GM03348 (cell line): ENCODE data around the gene JMJD7.

Experiments used
- DNase-seq: peaks from one replicate; pipeline ENCODE4 v3.0.0; 2012; ENCODE audit warnings: low spot score

Gene JMJD7

GRCh38 chr15:41866872-41867579 is 39.1 kb downstream of the JMJD7 start:
- DNase-seq, result no peak

GRCh38 chr15:41868321-41868720 is 40.4 kb downstream of the JMJD7 start:
- DNase-seq, result no peak

- no peak for DNase-seq
Measured at GRCh38 chr15:41869770-41870688, 42.1 kb downstream of the JMJD7 start.

- DNase-seq, result no peak
Measured at GRCh38 chr15:41870689-41871081, 42.8 kb downstream of the JMJD7 start.

GRCh38 chr15:41871175-41871905 is 43.4 kb downstream of the JMJD7 start:
- no peak for DNase-seq

- no peak for DNase-seq
Measured at GRCh38 chr15:41872166-41872747, 44.4 kb downstream of the JMJD7 start.

DNA sequence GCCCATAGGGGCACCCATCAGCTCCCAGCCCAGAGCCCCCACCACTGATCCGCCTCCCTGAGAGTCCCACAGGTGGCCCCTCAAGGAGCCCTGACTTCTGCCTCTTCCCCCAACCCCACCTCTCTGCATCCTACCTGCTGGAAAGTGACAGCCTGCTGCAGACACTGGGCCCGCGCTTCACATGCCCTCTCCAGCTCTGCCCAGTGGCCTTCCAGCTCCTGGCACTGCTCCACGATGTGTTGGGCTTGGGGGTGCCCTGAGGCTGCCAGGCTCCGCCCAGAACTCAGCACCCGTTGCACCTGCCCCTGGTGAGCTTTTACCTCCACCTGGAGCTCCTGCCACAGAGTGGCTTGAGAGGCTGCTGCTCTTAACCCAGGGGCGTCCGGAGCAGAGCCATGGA is 45.8 kb downstream of the JMJD7 start:
- no peak for DNase-seq

- DNase-seq, result no peak
Measured at GRCh38 chr15:41874736-41875135, 46.8 kb downstream of the JMJD7 start.

DNA sequence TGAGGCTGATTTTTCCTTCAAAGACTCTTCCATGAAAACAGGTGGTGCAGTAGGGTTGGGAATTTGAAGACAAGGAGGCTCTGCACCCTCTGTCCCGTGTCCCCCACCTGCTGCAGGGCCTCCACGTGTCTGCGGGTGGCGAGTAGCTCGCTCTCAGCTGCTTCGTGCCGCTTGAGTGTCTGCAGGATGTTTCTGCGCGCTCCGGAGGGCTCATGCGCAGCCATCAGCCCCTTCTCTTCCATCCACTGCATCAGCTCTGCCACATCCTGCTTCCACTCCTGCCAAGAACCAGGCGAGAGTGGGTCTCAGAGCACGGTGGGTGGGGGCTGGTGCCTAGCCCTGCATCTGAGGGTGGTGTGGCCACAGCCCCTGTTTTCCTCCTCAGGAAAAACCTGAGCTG is 48.1 kb downstream of the JMJD7 start:
- DNase-seq, result no peak

DNA sequence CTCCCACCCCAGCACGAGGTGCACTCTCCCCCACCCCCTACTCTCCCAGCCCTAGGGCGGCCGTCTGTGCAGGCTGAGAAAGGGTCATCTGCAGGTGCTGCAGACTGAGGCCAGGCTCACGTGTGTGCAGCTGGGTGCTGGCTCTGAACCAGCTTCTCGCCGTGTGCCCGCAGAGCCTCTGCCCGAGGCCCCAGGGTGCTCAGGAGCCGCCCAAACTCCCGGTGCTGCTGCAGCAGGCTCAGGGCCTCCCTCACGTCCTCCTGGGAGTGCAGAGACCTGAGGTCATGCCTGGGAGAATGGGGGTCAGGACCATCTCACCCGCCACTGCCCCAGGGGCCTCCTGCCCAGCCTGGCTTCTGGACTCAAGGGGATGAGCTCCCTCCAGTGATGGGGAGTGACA is 48.8 kb downstream of the JMJD7 start:
- DNase-seq, result no peak

DNA sequence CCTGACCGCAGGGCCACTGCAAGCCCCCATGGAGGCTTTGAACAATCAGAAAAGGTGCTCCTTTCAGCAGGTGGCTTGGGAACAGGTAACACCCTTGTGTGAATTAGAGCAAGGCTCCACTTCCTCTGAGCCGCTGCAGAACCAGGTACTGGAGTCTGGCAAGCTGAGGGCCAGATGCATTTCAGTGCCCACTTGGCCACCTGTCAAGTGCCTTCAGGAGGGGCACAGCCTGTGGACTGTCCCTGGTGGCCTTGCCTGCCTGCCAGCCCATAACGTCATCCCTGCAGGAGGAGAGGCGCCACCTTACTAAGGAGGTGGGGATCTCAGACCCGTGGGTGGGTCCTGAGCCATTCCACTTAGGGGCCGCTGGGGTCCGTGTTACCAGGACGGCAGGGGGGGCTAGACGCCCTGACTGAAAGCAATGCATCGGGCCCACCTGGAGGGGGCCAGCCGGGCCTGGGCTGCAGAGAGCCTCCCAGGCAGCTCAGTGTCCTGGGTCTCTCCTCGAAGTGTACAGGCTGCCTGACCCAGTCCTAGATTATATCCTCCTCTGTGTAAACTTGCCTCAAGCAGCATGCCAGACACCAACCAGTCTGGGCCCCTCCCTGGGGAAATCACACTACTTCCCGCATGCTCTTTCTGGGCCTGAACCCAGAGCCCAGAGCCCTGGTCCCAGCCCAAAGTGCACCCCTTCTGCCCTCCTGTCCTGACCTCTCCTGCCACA is 49.9 kb downstream of the JMJD7 start:
- no peak for DNase-seq

GRCh38 chr15:41878355-41878699 is 50.4 kb downstream of the JMJD7 start:
- DNase-seq, result no peak

GRCh38 chr15:41879321-41879845 is 51.5 kb downstream of the JMJD7 start:
- DNase-seq, result no peak

DNA sequence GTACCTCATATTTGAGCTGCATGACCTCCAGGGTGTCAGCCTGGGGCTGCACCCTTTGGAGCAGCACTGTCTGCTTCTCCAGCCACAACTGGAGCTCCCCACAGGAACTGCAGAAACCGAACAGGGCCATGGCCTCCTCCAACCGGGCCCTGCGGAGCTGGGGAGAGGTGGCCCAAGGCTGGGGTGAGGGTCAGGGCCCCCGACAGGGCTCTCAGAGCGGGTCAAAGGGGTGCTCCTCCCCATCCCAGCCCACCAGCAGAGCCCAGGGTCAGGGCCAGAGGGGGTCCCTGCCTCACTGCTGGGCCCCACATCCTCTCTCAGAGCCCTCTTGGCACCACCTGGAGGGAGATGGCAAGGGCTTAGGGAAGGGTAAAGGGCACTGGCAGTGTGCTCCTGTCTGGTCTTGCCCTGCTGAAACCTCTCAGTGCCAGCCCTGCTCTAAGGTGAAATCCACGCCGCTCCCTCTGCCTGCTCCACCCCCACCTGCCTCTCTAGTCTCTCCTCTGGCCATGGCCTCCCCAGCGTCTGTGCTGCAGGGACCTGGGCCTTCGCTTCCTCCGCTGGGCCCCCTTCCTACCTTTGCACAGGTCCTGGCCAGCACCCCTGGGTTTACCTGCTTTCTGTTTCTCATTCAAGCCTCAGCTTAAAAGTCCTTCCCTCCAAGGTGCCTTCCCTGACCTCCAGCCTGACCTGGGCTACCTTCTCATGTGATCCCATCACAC is 52.4 kb downstream of the JMJD7 start:
- DNase-seq, result no peak

- DNase-seq, result no peak
Measured at GRCh38 chr15:41881086-41881485, 53.2 kb downstream of the JMJD7 start.

GRCh38 chr15:41881550-41881919 is 53.6 kb downstream of the JMJD7 start:
- DNase-seq, result peak; percentile 43

DNA sequence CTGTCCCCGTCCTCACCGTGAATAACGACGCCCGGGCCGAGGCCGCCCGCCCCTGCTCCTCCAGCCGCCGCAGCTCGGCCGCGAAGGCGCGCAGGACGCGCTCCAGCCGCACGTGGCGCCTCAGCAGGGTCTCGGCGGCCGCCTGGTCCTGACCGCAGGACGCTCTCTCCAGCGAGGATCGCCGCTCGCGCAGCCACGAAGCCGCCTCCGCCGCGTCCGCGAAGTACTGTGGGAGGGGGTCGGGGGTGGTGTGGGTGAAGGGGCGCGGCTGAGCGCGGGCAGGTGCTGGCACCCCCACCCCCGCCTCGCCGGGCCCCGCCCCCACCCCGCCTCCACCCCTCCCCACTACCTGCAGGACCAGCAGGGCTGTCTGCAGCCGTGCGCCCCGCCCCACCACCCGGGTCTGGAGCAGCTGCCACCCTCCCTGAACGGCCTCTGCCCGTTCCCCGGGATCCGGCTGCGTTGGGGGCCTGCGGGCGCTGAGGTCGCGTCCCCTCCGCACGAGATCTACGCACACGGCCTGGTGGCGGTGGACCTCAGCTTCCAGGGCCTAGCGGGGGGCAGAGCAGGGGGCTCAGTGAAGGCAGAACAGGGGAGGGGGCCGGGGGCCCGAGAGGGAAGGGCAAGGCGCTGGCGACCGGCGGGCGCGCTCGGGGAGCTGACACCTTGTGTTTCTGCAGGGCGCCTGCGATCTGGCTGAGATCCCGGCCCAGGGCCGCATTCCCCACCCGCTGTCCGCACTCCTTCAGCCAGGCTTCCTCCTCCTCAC is 54.2 kb downstream of the JMJD7 start:
- DNase-seq, result peak; percentile 45

GRCh38 chr15:41882689-41883483 is 55.0 kb downstream of the JMJD7 start:
- DNase-seq, result no peak

- no peak for DNase-seq
Measured at GRCh38 chr15:41883484-41883825, 55.6 kb downstream of the JMJD7 start.
